ENCODE data around the gene MSL2. TPM values are rescaled to one million over a fixed set of nuclear protein-coding genes. Genes with fewer than 3 reads are reported as not detected.

The MSL2 gene
- total and polyA plus RNA-seq, 2 of the 8 experiments (the other 6 are each of a cell fraction or from before 2014, with no cell fraction given), result 9.1 to 41.8 TPM

DNA sequence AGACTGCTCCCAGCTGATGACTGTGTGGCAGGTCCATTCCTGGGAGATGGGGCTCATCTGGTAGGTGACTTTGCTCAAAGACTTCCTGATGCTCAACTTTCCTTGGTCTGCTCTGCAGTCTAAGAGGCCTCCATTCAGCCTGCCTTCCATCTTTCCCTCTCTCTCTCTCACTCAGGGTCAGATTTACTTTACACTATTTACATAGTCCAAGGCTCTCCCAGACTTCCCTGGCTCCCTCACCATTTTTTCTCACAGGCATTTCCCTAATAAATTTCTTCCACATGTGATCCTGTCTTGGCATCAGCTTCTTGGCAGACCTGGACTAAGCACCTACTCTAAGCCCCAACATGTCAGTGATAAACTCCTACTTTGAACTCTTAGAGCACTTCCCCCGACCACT lies 41.0 kb upstream of the MSL2 start:
- Histone ChIP-seq H2BK120ac (replicated peaks; ENCODE audit: low read depth, low read length) (no peak overlapping the region), H2BK15ac (ENCODE audit: low read length) (no peak overlapping the region), H3K14ac (ENCODE audit: insufficient read length) (no peak overlapping the region), H3K23ac (ENCODE audit: insufficient read length) (no peak overlapping the region), H2BK5ac (ENCODE audit: low read depth, low read length) (no peak overlapping the region), H3K27me3 (replicated peaks in 1 of 4; ENCODE audit: control insufficient read depth in 3 of 4, extremely low read depth in 1 of 4, insufficient read depth in 3 of 4, low read length in 3 of 4) (peaks cover 0 to 17% (median 3%) of the 10 kb centered on the region in 4 experiments; a peak in 5 of 7 replicates), H3K9ac (replicated peaks in 1 of 4; ENCODE audit: extremely low read depth in 1 of 4, low read depth in 3 of 4, low read length in 3 of 4) (no peak overlapping the region), H4K91ac (replicated peaks; ENCODE audit: insufficient read length, low read length) (no peak overlapping the region), H3K4me1 (replicated peaks in 1 of 4; ENCODE audit: control insufficient read depth in 3 of 4, insufficient read depth in 4 of 4, low read length in 3 of 4) (peaks cover 0 to 6% (median 3%) of the 10 kb centered on the region in 4 experiments; a peak in 4 of 7 replicates), H3K23me2 (ENCODE audit: low read depth, low read length) (no peaks in the 10 kb centered on the region; the same call in 1 of the 2 replicates), H3K4me2 (ENCODE audit: insufficient read depth in 1 of 2, low read depth in 2 of 2, low read length in 2 of 2) (no peak overlapping the region), H3K27ac (ENCODE audit: low read depth, low read length) (no peak overlapping the region), H3K56ac (replicated peaks; ENCODE audit: insufficient read length, low read depth, low read length) (no peak overlapping the region), H4K8ac (ENCODE audit: extremely low read depth, insufficient read depth, low read length) (no peak overlapping the region), H3K79me1 (ENCODE audit: low read depth, low read length) (no peaks in the 10 kb centered on the region), H3K4me3 (ENCODE audit: extremely low read depth in 1 of 4, insufficient read depth in 2 of 4, low read depth in 3 of 4, low read length in 4 of 4) (no peak overlapping the region), H2AK5ac (ENCODE audit: low read depth, low read length) (no peak overlapping the region), H3K4ac (replicated peaks; ENCODE audit: insufficient read length, low read depth, low read length) (no peak overlapping the region), H4K5ac (ENCODE audit: insufficient read length, low read depth, low read length) (no peak overlapping the region), H3K79me2 (ENCODE audit: control insufficient read depth in 1 of 2, insufficient read depth in 2 of 2, low read length in 2 of 2) (no peaks in the 10 kb centered on the region), H3K9me3 (ENCODE audit: insufficient read depth in 2 of 2, low read depth in 1 of 2, low read length in 1 of 2) (no peaks in the 10 kb centered on the region; a peak in 1 of 4 replicates), H2BK20ac (ENCODE audit: low read length) (no peak overlapping the region), H3K36me3 (ENCODE audit: control insufficient read depth in 2 of 4, insufficient read depth in 4 of 4, low read length in 3 of 4) (no peaks in the 10 kb centered on the region), H2AFZ (ENCODE audit: low read length) (no peak overlapping the region), H2BK12ac (ENCODE audit: low read depth, low read length) (no peak overlapping the region), H4K20me1 (replicated peaks in 1 of 2; ENCODE audit: control insufficient read depth in 1 of 2, insufficient read depth in 2 of 2, low read length in 2 of 2) (peaks cover 0 to 2% of the 10 kb centered on the region in 2 experiments), H3K18ac (ENCODE audit: extremely low read depth, low read length) (no peak overlapping the region)
- FAIRE-seq (no peak), DNase-seq (ENCODE audit: low read depth in 1 of 2, low spot score in 2 of 2) (no peak)
- TF ChIP-seq TAF7 (optimal IDR thresholded peaks at IDR 0.05; ENCODE audit: borderline replicate concordance, low read depth, low read length) (no peak), ASH2L (IDR thresholded peaks at IDR 0.05; ENCODE audit: low read length) (no peak), HDAC2 (IDR thresholded peaks at IDR 0.05; ENCODE audit: borderline replicate concordance in 1 of 2, low read depth in 2 of 2, low read length in 2 of 2) (no peak), FOSL1 (IDR thresholded peaks at IDR 0.05; ENCODE audit: insufficient read depth, low read depth, low read length) (no peak)
- ChIA-PET CTCF (ENCODE audit: partially characterized antibody) (no interaction called here), POLR2A (ENCODE audit: partially characterized antibody) (interaction anchor here (3.0 kb wide), 1 partner anchor 41 kb away, joined by 10 read pairs; the partner anchor contains the start of gene MSL2)
- WGBS, 2 experiments (ENCODE audit: extremely low coverage in 1 of 2, insufficient coverage in 1 of 2, insufficient read length in 1 of 2, insufficient replicate concordance in 2 of 2, low coverage in 1 of 2, low lambda C conversion rate in 2 of 2, missing lambda C conversion rate in 1 of 2), result 95% methylated on average over 1 of the region's 1 CpG; no CpG with 5 or more reads in 1 of the 2 experiments
